ENCODE results near the gene LAIR1. TPM values are rescaled to one million over a fixed set of nuclear protein-coding genes. Genes with fewer than 3 reads are reported as not detected.

LAIR1 gene
- polyA plus RNA-seq, 3 donors: 48.0 to 202 (median 73.8) TPM

- Histone ChIP-seq H3K36me3 (replicated peaks in 1 of 2; ENCODE audit: control insufficient read depth in 1 of 2, insufficient read depth in 2 of 2, low read length in 2 of 2) (no peaks in the 10 kb centered on the region), H3K27me3 (ENCODE audit: control insufficient read depth in 2 of 2, insufficient read depth in 2 of 2, low read length in 2 of 2) (no peaks in the 10 kb centered on the region), H3K4me1 (ENCODE audit: control insufficient read depth in 1 of 2, insufficient read depth in 2 of 2, low read length in 2 of 2) (peaks cover 48 to 57% of the 10 kb centered on the region in 2 donors), H2AFZ (ENCODE audit: insufficient read depth, low read depth, low read length, poor library complexity, severe bottlenecking) (no peak overlapping the region), H3K27ac (ENCODE audit: low read depth in 1 of 2, low read length in 2 of 2) (peak overlapping the region in 1 of 2 donors; percentile 22), H4K20me1 (ENCODE audit: insufficient read depth, low read length) (no peaks in the 10 kb centered on the region), H3K4me2 (replicated peaks; ENCODE audit: extremely low read depth, low read length, poor library complexity, severe bottlenecking) (peak overlapping the region; percentile 5), H3K9ac (ENCODE audit: insufficient read depth, low read length, poor library complexity, severe bottlenecking) (no peak overlapping the region), H3K79me2 (ENCODE audit: insufficient read depth, low read length) (no peaks in the 10 kb centered on the region), H3K9me3 (replicated peaks in 1 of 2; ENCODE audit: control insufficient read depth in 1 of 2, insufficient read depth in 1 of 2, low read length in 2 of 2) (no peaks in the 10 kb centered on the region), H3K4me3 (replicated peaks in 1 of 3; ENCODE audit: low read depth in 2 of 3, low read length in 3 of 3) (no peak overlapping the region)
- Mint-ChIP-seq H3K9me3 (peaks cover 0 to 2% (median 0%) of the 10 kb centered on the region in 7 donors), H3K4me3 (no peak overlapping the region), H3K27ac (peak overlapping the region in 5 of 7 donors; percentile 52 to 81 (median 76)), H3K4me1 (peaks cover 48% of the 10 kb centered on the region), H3K36me3 (no peaks in the 10 kb centered on the region), H3K27me3 (ENCODE audit: low read depth in 3 of 3) (peaks cover 0 to 14% (median 0%) of the 10 kb centered on the region in 3 donors)
- intact Hi-C loops (cut with micrococcal nuclease): loop anchor here in 1 of 2 donors (5.0 to 10.0 kb wide), 2 partner anchors 39 to 66 kb away; no protein-coding TSS in a partner anchor
- TF ChIP-seq CTCF (IDR thresholded peaks at IDR 0.05): peak; percentile 91
- peak in 2 of 3 donors; percentile 63 to 67 for DNase-seq
- 46% methylated on average over 5 of the region's 7 CpGs for WGBS (ENCODE audit: insufficient coverage)
These were observed 26.3 kb upstream of the LAIR1 start for GRCh38 chr19:54390942-54391577.

- WGBS (ENCODE audit: insufficient coverage): no CpG with 5 or more reads among the region's 4 CpGs
- H3K4me1 Mint-ChIP-seq: peaks cover 51% of the 10 kb centered on the region
- Histone ChIP-seq H3K4me1 (ENCODE audit: control insufficient read depth in 1 of 2, insufficient read depth in 2 of 2, low read length in 2 of 2) (peaks cover 48 to 57% of the 10 kb centered on the region in 2 donors), H3K9me3 (replicated peaks in 1 of 2; ENCODE audit: control insufficient read depth in 1 of 2, insufficient read depth in 1 of 2, low read length in 2 of 2) (no peaks in the 10 kb centered on the region), H4K20me1 (ENCODE audit: insufficient read depth, low read length) (no peaks in the 10 kb centered on the region), H3K27me3 (ENCODE audit: control insufficient read depth in 2 of 2, insufficient read depth in 2 of 2, low read length in 2 of 2) (no peaks in the 10 kb centered on the region), H3K79me2 (ENCODE audit: insufficient read depth, low read length) (no peaks in the 10 kb centered on the region), H3K36me3 (replicated peaks in 1 of 2; ENCODE audit: control insufficient read depth in 1 of 2, insufficient read depth in 2 of 2, low read length in 2 of 2) (no peaks in the 10 kb centered on the region), H3K9ac (ENCODE audit: insufficient read depth, low read length, poor library complexity, severe bottlenecking) (peak overlapping the region; percentile 60), H3K4me3 (replicated peaks in 1 of 3; ENCODE audit: low read depth in 2 of 3, low read length in 3 of 3) (peak overlapping the region in 1 of 3 experiments; percentile 82), H2AFZ (ENCODE audit: insufficient read depth, low read depth, low read length, poor library complexity, severe bottlenecking) (no peak overlapping the region), H3K4me2 (replicated peaks; ENCODE audit: extremely low read depth, low read length, poor library complexity, severe bottlenecking) (peak overlapping the region; percentile 94), H3K27ac (ENCODE audit: low read depth in 1 of 2, low read length in 2 of 2) (peak overlapping the region; percentile 49 to 72)
- no peak for TF ChIP-seq CTCF (IDR thresholded peaks at IDR 0.05)
- no peaks in the 10 kb centered on the region for H3K36me3 Mint-ChIP-seq
- H3K9me3 Mint-ChIP-seq: peaks cover 0 to 3% (median 0%) of the 10 kb centered on the region in 7 donors
- H3K27ac Mint-ChIP-seq: peak overlapping the region; percentile 58 to 94 (median 89)
- intact Hi-C loops (cut with micrococcal nuclease): loop anchor here (2.0 to 5.0 kb wide), 2 partner anchors 17 to 37 kb away; no protein-coding TSS in a partner anchor
- peaks cover 0 to 10% (median 3%) of the 10 kb centered on the region in 3 donors for H3K27me3 Mint-ChIP-seq (ENCODE audit: low read depth in 3 of 3)
- DNase-seq: peak; percentile 50 to 75 (median 63)
- peak overlapping the region; percentile 83 to 93 for H3K4me3 Mint-ChIP-seq
These were observed 24.8 kb upstream of the LAIR1 start for GRCh38 chr19:54389553-54389952.
